ENCODE measurements around the gene AUTS2.

DNA sequence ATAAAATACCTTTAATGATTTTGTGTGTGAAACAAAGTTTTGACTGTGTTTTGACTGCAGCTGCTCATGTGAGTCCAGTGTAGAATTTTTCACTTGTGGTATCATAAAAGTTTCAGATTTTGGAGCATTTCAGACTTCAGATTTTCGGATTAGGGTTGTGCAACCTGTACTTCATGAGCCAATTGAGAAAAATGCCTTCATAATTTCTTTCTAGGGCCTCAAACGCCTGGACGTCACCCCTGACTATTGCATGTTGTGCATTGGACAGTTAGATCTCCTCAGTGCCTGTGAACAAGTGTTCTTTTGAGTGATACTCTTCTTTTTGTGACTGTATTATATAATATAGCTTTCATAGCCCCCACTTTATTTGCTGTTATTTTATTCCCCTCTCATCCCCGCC is 161.1 kb downstream of the AUTS2 start:
- no peak for TF ChIP-seq SIN3A (IDR thresholded peaks at IDR 0.05; ENCODE audit: borderline replicate concordance, insufficient read depth, low read depth, low read length)
- TF ChIP-seq, protein P1, sequence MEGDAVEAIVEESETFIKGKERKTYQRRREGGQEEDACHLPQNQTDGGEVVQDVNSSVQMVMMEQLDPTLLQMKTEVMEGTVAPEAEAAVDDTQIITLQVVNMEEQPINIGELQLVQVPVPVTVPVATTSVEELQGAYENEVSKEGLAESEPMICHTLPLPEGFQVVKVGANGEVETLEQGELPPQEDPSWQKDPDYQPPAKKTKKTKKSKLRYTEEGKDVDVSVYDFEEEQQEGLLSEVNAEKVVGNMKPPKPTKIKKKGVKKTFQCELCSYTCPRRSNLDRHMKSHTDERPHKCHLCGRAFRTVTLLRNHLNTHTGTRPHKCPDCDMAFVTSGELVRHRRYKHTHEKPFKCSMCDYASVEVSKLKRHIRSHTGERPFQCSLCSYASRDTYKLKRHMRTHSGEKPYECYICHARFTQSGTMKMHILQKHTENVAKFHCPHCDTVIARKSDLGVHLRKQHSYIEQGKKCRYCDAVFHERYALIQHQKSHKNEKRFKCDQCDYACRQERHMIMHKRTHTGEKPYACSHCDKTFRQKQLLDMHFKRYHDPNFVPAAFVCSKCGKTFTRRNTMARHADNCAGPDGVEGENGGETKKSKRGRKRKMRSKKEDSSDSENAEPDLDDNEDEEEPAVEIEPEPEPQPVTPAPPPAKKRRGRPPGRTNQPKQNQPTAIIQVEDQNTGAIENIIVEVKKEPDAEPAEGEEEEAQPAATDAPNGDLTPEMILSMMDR (IDR thresholded peaks at IDR 0.05), result no peak

Data from Panc1 (cell line).